Lung (tissue), 12 donors: Measurements from ENCODE around the gene CBLB. TPM values are rescaled to one million over a fixed set of nuclear protein-coding genes. Genes with fewer than 3 reads are reported as not detected.
"Not testable (repeated sequence)": the region's sequence is repeated elsewhere in the genome, so short reads cannot be mapped to it uniquely, and the experiment has no call there.

Source experiments
- ATAC-seq: fragments of 200-7000 bp; cut with Tn5 transposase; one replicate; pipeline ENCODE4 v1.9.1; 2020; ENCODE audit warnings: moderate number of reproducible peaks; ENCODE audit not compliant: insufficient read depth, low FRiP score
- DNase-seq, 3 donors: peaks; one replicate each; pipeline ENCODE4 v3.0.0-alpha.2; 2013 to 2017
- H3K27ac ChIP-seq, 2 donors: one replicate each; pipeline ENCODE4 v1.5.1; 2013; ENCODE audit warnings: mild to moderate bottlenecking in 2 of 2, moderate library complexity in 2 of 2, control low read depth in 1 of 2, inconsistent platforms in 1 of 2, low read depth in 1 of 2, low read length in 1 of 2
- H3K27me3 ChIP-seq, 3 donors: one replicate each; pipeline ENCODE4 v1.5.1; 2013; ENCODE audit warnings: low read length in 2 of 3; ENCODE audit not compliant: control insufficient read depth in 3 of 3, insufficient read depth in 3 of 3
- H3K36me3 ChIP-seq, 4 donors: one replicate each; pipeline ENCODE4 v1.5.1; 2013; ENCODE audit warnings: low read length in 4 of 4, mild to moderate bottlenecking in 1 of 4, moderate library complexity in 1 of 4; ENCODE audit not compliant: control insufficient read depth in 4 of 4, insufficient read depth in 4 of 4
- H3K4me1 ChIP-seq, 5 donors: one replicate each; pipeline ENCODE4 v1.5.1; 2013; ENCODE audit warnings: low read length in 5 of 5, mild to moderate bottlenecking in 2 of 5, moderate library complexity in 1 of 5; ENCODE audit not compliant: control insufficient read depth in 5 of 5, insufficient read depth in 5 of 5
- H3K4me3 ChIP-seq: one replicate; pipeline ENCODE4 v1.5.1; 2013; ENCODE audit warnings: mild to moderate bottlenecking, control low read depth, moderate library complexity
- H3K9ac ChIP-seq, 2 donors: one replicate each; pipeline ENCODE4 v1.5.1; 2013; ENCODE audit warnings: low read length in 2 of 2, control low read depth in 1 of 2; ENCODE audit not compliant: insufficient read depth in 1 of 2
- H3K9me3 ChIP-seq, 4 donors: one replicate each; pipeline ENCODE4 v1.5.1; 2013; ENCODE audit warnings: low read length in 3 of 4, mild to moderate bottlenecking in 1 of 4, moderate library complexity in 1 of 4; ENCODE audit not compliant: control insufficient read depth in 4 of 4, insufficient read depth in 3 of 4
- CTCF ChIP-seq: IDR thresholded peaks from 2 replicates; pipeline ENCODE4 v1.5.1; 2012; ENCODE audit warnings: mild to moderate bottlenecking; ENCODE audit errors: control extremely low read depth, extremely low read depth
- WGBS, 2 donors: extraction: QIAGEN DNeasy Blood & Tissue Kit; methylation state at CpG; one replicate each; pipeline ENCODE4 v1.1.7; 2013; 5-methylcytosine and 5-hydroxymethylcytosine counted together
- polyA plus RNA-seq, 2 donors: library from polyadenylated mRNA; stranded (reverse); fragments of 200-250 nt; gene quantifications; one replicate each; pipeline ENCODE4 v1.2.1, GENCODE V29; 2013
- total RNA-seq, 2 donors: library from RNA; depleted of rRNA in 1 of 2; stranded (reverse); fragments of >200 nt in 1 of 2; gene quantifications; one replicate each; pipeline ENCODE4 v1.2.1, GENCODE V29; 2014 to 2021
- donor health status: control.
- donor health status: control.
- donor health status: Bipolar disorder and iron deficiency.
- donor health status: healthy.
- donor health status: DM: yes; HTN: yes; CAD: no.

CBLB gene
- total and polyA plus RNA-seq, 4 donors, result 7.2 to 124 (median 24.6) TPM

- no peak for TF ChIP-seq CTCF
- no peak overlapping the region for H3K27ac ChIP-seq
- peaks cover 0 to 16% (median 2%) of the 10 kb centered on the region in 4 donors for H3K9me3 ChIP-seq
- peaks cover 9 to 27% (median 15%) of the 10 kb centered on the region in 4 donors for H3K36me3 ChIP-seq
- ATAC-seq, result no peak
- no peak for DNase-seq
- no peak overlapping the region for H3K9ac ChIP-seq
- H3K4me1 ChIP-seq, result peaks cover 0 to 5% (median 0%) of the 10 kb centered on the region in 5 donors
- H3K4me3 ChIP-seq, result no peak overlapping the region
- no peaks in the 10 kb centered on the region for H3K27me3 ChIP-seq
These were observed 105.2 kb downstream of the CBLB start for GRCh38 chr3:105763659-105764036.

GRCh38 chr3:105762749-105763658 is 105.8 kb downstream of the CBLB start:
- H3K4me1 ChIP-seq, result peaks cover 0 to 5% (median 0%) of the 10 kb centered on the region in 5 donors
- 96% methylated on average over 13 of the region's 13 CpGs for WGBS, 2 donors
- peaks cover 0 to 19% (median 2%) of the 10 kb centered on the region in 4 donors for H3K9me3 ChIP-seq
- TF ChIP-seq CTCF, result no peak
- ATAC-seq (no peak), DNase-seq (no peak)
- H3K9ac ChIP-seq, result no peak overlapping the region
- H3K36me3 ChIP-seq, result peaks cover 13 to 29% (median 16%) of the 10 kb centered on the region in 4 donors
- no peaks in the 10 kb centered on the region for H3K27me3 ChIP-seq
- no peak overlapping the region for H3K4me3 ChIP-seq
- no peak overlapping the region for H3K27ac ChIP-seq

- not testable (repeated sequence) for H3K9ac ChIP-seq, H3K4me3 ChIP-seq, H3K27ac ChIP-seq, H3K4me1 ChIP-seq, DNase-seq, ATAC-seq, H3K27me3 ChIP-seq
- Histone ChIP-seq H3K36me3 (peaks cover 13 to 29% (median 16%) of the 10 kb centered on the region in 4 donors), H3K9me3 (peaks cover 0 to 19% (median 2%) of the 10 kb centered on the region in 4 donors)
- WGBS, 2 donors, result 94 to 95% methylated on average over 1 of the region's 1 CpG
These were observed 106.6 kb downstream of the CBLB start for GRCh38 chr3:105762214-105762613.

GRCh38 chr3:105759442-105760078 is 109.3 kb downstream of the CBLB start:
- WGBS, 2 donors, result 96 to 100% methylated on average over 6 of the region's 6 CpGs
- H3K4me1 ChIP-seq, result peaks cover 0 to 4% (median 0%) of the 10 kb centered on the region in 5 donors
- TF ChIP-seq CTCF, result no peak
- H3K4me3 ChIP-seq, result no peak overlapping the region
- DNase-seq (no peak), ATAC-seq (no peak)
- H3K27me3 ChIP-seq, result no peaks in the 10 kb centered on the region
- H3K9ac ChIP-seq, result no peak overlapping the region
- H3K36me3 ChIP-seq, result peaks cover 13 to 29% (median 16%) of the 10 kb centered on the region in 4 donors
- no peak overlapping the region for H3K27ac ChIP-seq
- peaks cover 0 to 19% (median 2%) of the 10 kb centered on the region in 4 donors for H3K9me3 ChIP-seq
